ENCODE results near the gene PFKP. TPM values are rescaled to one million over a fixed set of nuclear protein-coding genes. Genes with fewer than 3 reads are reported as not detected.

Gene PFKP
- total RNA-seq = 168 and 170 TPM in 2 replicates

- intact Hi-C loops (cut with micrococcal nuclease) = no loop called here
These were observed at the start of gene PFKP for GRCh38 chr10:3067118-3067858. PFKP (plus strand) TSS chr10:3067548; CDS start chr10:3067596, 48 bp downstream.

- intact Hi-C loops (cut with micrococcal nuclease) = no loop called here
These were observed 49.1 kb upstream of the PFKP start for GRCh38 chr10:3018247-3018646.

DNA sequence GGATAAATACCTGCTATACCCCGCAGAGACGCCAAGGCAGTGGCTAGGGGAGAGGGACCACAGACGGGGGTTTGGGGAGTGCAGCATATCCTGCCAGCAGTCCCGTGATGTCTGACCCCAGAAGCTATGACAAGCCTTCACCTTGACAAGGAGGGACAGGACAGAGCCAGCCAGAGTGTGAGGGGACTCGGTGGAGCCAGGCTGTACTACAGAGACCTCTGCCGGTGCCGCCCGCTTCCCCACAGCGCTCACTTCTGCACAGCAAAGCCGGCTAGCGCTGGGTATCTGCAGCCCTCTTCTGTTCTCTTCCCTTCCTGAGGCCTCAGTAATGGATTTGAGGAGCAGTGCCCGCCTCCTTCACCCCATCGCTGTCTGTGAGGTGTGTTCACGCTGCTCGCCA is 47.0 kb upstream of the PFKP start:
- intact Hi-C loops (cut with micrococcal nuclease) = no loop called here

DNA sequence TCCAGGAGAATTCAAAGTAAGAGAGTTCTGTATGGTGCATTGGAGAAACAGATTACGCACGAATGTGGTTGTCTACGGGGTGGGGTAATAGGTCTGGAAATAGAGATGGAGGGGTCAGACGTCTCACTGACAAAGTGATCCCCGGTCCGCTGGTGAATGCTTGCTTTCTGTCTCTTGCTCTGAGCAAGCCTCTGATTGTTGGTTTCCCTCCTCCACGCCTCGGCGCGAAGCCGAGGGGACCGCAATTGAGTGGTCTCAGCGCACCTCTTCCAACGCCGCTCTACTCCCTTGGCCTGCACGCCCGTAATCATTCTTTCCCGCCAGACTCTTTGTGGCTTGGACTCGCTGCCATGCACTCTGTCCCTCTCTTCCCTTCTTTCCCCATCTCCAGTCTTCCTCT is 46.5 kb upstream of the PFKP start:
- intact Hi-C loops (cut with micrococcal nuclease) = no loop called here

GRCh38 chr10:3022027-3022426 is 45.3 kb upstream of the PFKP start:
- intact Hi-C loops (cut with micrococcal nuclease) = no loop called here

- intact Hi-C loops (cut with micrococcal nuclease) = no loop called here
These were observed 43.5 kb upstream of the PFKP start for GRCh38 chr10:3023892-3024291.

- intact Hi-C loops (cut with micrococcal nuclease) = no loop called here
These were observed 42.2 kb upstream of the PFKP start for GRCh38 chr10:3025026-3025683.

DNA sequence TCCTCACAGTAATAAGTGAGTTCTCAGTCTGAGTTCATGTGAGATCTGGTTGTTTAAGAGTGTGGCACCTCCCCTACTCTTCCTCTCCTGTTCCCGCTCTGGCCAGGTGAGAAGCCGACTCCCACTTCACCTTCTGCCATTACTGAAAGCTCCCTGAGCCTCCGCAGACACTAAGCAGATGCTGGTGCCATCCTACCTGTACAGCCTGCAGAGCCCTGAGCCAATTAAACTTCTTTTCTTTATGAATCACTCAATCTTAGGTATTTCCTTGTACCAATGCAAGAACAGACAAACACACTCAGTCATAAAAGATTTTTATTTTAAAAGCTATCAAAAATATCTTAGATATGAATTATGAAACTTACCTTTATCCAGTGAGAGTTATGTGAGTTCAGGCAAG is 39.5 kb upstream of the PFKP start:
- intact Hi-C loops (cut with micrococcal nuclease) = no loop called here

DNA sequence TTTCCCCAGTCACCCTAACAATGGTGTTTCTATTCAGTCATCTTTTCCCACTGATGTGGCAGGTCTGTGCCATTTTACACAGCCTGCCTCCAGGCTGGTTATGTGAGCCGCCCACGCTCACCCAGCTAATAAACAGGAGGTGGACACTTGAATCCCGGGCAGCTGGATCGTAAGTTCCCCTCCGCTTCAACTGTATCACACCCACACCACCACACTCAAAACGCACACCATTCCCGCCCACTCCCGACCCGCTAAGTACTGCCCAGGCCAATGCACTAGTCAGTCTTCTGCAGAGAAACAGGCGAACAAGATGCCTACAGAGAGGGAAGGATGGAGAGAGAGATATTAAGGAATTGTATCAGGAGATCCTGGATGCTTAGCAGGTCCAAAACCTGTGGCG is 38.9 kb upstream of the PFKP start:
- intact Hi-C loops (cut with micrococcal nuclease) = no loop called here

DNA sequence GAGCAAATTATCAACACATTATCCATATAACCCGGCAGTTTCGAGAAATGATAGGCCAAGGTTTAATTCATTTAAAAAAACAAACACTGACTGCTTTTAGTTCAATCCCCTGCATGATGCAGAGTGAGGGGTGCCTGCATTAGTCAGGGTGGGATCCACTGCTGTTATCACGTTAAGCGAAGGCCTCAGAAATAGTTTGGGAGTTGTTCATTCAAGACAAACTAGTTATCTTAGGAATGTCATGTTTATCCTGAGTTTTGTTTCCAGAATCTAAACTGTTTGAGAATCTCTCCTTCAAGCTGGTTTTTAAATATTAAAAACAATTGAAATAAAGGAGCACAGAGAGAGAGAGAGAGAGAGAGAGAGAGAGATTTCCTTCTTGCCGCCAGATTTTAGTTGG is 36.6 kb upstream of the PFKP start:
- intact Hi-C loops (cut with micrococcal nuclease) = no loop called here

DNA sequence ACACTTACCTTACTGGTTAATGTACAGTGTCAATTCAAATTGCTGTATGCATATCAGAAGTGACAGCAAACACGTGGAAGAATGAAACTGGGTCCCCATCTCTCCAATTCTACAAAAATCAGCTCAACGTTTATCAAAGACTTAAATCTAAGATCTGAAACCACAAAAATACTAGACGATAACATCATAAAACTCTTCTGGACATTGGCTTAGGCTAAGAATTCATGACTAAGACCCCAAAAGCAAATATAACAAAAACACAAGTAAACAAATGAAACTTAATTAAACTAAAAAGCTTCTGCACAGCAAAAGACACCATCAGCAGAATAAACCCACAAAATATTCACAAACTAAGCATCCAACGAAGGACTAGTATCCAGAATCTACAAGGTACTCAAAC is 35.9 kb upstream of the PFKP start:
- intact Hi-C loops (cut with micrococcal nuclease) = no loop called here

DNA sequence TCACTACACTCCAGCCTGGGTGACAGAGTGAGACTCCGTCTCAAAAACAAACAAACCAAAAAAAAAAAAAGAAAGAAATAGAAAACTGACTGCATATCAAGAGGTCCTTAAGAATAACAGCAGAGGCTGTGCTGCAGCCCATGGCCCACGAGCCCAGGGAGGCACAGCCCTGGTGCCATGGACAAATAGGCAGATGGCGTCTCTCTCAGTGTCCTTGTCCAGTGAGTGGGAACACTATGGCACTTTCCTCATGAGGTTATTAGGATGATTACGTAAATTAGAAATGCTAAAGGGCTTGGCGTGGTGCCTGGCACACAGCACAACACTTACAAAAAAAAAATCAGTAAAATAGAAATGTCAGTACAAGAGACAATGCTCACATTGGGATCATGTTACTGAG is 33.4 kb upstream of the PFKP start:
- intact Hi-C loops (cut with micrococcal nuclease) = no loop called here

- intact Hi-C loops (cut with micrococcal nuclease) = no loop called here
These were observed 32.7 kb upstream of the PFKP start for GRCh38 chr10:3034616-3035015.

DNA sequence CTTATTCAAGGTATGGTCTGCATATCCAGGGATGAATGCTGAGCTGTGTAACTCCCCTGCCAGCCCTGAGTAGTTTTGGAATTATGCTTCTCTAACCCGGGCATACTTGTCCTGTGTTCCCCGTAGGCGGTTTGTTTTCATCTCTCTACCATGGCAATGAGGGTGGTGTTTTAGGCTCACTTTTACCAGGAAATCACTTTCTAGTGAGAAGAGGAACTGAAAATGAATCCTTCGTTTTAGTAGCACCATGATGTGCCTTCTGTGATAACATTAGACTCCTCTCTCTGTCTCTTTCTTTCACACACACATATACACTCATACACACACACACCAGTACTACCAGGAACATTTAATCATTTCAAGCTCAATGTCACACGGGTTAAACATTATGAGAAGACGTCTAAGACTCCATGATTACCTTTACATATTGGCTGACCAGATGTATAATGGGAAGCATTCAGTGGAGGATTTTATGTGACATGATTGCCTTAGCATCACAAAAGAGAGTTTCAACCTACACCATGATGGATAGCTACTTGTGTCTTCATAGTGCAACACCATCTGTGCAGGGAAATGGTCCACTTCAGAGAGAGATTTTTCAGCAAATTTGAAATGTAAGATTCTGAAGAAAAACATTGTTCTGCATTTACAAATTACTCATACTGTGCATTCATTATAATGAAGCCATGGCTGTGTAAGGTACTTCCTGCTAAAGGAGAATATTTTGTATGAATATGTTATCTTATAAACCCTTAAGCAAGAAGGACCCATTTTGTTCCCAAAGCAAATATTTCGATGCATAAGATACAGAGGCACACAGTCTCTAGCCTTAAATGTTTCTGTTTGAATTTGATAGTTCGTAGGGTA is 31.0 kb upstream of the PFKP start:
- intact Hi-C loops (cut with micrococcal nuclease) = no loop called here

GRCh38 chr10:3037182-3037581 is 30.2 kb upstream of the PFKP start:
- intact Hi-C loops (cut with micrococcal nuclease) = no loop called here

DNA sequence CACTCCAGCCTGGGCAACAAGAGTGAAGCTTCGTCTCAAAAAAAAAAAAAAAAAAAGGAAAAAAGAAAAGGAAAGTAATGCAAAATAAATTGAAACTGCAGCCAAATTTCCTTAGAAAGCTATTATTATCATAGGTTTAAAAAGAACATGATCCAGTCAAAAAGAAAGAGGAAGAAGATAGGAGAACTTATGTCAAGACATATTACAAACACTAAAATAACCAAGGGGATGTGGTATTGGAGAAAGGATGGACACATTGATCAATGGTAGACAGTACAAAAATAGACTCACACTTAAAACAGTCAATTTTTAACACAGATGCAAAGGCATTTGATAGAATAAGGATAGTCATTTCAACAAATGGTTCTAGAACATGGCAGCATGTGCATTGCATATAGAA is 27.3 kb upstream of the PFKP start:
- intact Hi-C loops (cut with micrococcal nuclease) = no loop called here

- intact Hi-C loops (cut with micrococcal nuclease) = no loop called here
These were observed 24.8 kb upstream of the PFKP start for GRCh38 chr10:3042589-3042988.

GRCh38 chr10:3043512-3044368 is 23.6 kb upstream of the PFKP start:
- intact Hi-C loops (cut with micrococcal nuclease) = loop anchor here (1.0 kb wide), 1 partner anchor 115 kb away; no protein-coding TSS in a partner anchor

DNA sequence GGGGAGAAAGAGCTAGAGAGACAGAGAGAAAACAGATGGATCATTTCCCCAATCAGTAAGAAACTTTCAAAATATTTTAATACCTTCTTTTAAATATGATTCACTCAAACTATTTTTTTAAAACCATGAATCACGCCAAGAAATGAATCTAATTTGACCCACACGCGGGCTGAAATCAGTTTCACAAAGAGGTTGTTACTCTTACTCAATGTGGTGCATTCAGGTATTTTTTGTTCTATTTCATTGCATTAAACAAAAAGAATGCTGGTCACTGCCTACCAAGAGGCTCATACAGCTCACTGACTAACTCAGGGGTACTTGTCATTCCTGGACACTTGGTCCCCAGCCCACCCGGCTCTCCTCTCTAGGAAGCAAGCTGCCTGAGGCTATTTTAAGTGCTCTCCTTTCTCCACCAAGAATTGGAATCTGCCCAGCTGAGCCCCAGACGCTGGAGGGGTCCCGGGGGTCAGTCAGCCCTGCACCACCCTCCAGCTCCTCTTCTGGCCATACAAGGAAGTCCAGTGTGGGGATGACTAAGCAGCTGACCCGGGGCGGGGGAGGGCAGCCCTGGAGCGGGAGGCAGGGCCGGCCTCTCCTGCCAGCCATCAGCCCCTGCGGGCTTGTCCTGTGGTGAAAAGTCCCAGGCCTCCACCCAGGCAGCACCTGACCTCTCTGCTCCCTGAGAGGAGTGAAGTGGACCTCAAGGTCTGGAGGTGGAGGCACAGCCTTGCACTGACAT is 21.7 kb upstream of the PFKP start:
- intact Hi-C loops (cut with micrococcal nuclease) = no loop called here

- intact Hi-C loops (cut with micrococcal nuclease) = no loop called here
These were observed 21.1 kb upstream of the PFKP start for GRCh38 chr10:3046210-3046779.
